Keratinocyte (primary cell): ENCODE measurements around the gene CCL26.

Experiments used
- EZH2 ChIP-seq: IDR thresholded peaks from one replicate; pipeline ENCODE4 v1.6.1; 2012; ENCODE audit warnings: inconsistent platforms, mild to moderate bottlenecking, low read length, moderate library complexity
- TF ChIP-seq, protein P1 (sequence below), 3 experiments: IDR thresholded peaks in 1 of 3; conservative IDR thresholded peaks in 1 of 3; optimal IDR thresholded peaks in 1 of 3; 2 replicates in 2 of 3; 3 replicates in 1 of 3; pipeline versions ENCODE3 to v1.5.1; 2011; ENCODE audit warnings: low read length in 3 of 3, mild to moderate bottlenecking in 3 of 3, moderate library complexity in 2 of 3, control low read depth in 1 of 3, inconsistent platforms in 1 of 3; ENCODE audit not compliant: insufficient read depth in 2 of 3; ENCODE audit errors: extremely low read depth in 1 of 3

DNA sequence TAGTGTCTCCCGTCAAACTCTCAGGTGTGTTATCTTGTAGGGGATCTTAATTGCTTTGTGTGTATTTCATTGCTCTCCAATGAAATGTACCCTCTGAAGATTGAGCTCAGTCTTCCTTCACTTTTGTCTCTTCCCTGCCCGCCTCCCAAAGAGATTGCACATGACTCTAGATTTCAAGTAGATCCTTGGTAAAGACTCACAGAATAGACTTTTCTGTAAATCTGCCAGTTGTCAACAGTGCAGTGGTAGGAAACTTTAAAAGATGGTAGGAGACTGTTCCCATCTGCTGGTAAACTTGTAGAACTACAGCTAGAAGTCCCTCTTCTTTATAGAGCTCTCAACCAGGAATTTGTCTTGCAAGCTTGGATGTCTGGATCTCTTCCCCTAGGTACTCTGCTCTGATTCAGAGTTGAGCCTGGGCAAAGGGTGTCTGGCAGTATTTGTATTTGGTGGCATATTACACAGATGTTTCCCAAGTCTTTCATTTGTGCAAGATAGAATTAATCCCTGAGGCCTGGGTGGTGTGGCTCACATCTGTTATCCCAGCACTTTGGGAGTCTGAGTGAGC, 9.6 kb downstream of the CCL26 start:
- TF ChIP-seq, protein P1, sequence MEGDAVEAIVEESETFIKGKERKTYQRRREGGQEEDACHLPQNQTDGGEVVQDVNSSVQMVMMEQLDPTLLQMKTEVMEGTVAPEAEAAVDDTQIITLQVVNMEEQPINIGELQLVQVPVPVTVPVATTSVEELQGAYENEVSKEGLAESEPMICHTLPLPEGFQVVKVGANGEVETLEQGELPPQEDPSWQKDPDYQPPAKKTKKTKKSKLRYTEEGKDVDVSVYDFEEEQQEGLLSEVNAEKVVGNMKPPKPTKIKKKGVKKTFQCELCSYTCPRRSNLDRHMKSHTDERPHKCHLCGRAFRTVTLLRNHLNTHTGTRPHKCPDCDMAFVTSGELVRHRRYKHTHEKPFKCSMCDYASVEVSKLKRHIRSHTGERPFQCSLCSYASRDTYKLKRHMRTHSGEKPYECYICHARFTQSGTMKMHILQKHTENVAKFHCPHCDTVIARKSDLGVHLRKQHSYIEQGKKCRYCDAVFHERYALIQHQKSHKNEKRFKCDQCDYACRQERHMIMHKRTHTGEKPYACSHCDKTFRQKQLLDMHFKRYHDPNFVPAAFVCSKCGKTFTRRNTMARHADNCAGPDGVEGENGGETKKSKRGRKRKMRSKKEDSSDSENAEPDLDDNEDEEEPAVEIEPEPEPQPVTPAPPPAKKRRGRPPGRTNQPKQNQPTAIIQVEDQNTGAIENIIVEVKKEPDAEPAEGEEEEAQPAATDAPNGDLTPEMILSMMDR (optimal IDR thresholded peaks at IDR 0.05 in 1 of 3, IDR thresholded peaks at IDR 0.05 in 1 of 3, conservative IDR thresholded peaks at IDR 0.05 in 1 of 3; ENCODE audit: extremely low read depth in 1 of 3, insufficient read depth in 2 of 3, low read length in 3 of 3) = peak in 2 of 3 experiments; percentile 64 to 79
- TF ChIP-seq EZH2 = no peak
